Glomerular visceral epithelial cell (primary cell): Measurements from ENCODE around the gene TRAM2.
A peak's percentile ranks its signal among the peaks of the same experiment; 100 is the strongest.

Experiments used
- DNase-seq: peaks from one replicate; pipeline ENCODE4 v3.0.0-alpha.2; 2016; ENCODE audit errors: extremely low spot score

The TRAM2 gene

DNA sequence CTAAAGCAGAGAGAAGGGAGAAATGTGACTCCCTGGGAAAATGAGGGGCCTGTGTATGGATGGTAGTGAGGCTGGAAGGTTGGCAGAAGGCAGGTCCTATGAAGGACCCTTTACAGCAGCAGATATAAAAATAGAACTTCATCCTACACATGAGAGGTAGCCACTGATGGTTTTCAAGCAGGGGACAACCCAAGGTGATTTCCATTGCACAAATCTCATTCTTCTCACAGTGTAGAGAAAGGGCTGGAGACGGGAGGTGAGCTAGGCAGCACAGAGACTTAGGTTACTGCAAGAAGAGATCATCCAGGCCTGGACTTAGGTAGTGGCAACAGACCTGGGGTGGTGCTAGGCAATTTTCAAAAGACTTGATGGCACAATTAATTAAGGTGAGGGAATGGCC lies 30.7 kb downstream of the TRAM2 start:
- no peak for DNase-seq

GRCh38 chr6:52545406-52546119 lies 31.3 kb downstream of the TRAM2 start:
- no peak for DNase-seq

GRCh38 chr6:52544602-52545405 lies 32.1 kb downstream of the TRAM2 start:
- no peak for DNase-seq

DNA sequence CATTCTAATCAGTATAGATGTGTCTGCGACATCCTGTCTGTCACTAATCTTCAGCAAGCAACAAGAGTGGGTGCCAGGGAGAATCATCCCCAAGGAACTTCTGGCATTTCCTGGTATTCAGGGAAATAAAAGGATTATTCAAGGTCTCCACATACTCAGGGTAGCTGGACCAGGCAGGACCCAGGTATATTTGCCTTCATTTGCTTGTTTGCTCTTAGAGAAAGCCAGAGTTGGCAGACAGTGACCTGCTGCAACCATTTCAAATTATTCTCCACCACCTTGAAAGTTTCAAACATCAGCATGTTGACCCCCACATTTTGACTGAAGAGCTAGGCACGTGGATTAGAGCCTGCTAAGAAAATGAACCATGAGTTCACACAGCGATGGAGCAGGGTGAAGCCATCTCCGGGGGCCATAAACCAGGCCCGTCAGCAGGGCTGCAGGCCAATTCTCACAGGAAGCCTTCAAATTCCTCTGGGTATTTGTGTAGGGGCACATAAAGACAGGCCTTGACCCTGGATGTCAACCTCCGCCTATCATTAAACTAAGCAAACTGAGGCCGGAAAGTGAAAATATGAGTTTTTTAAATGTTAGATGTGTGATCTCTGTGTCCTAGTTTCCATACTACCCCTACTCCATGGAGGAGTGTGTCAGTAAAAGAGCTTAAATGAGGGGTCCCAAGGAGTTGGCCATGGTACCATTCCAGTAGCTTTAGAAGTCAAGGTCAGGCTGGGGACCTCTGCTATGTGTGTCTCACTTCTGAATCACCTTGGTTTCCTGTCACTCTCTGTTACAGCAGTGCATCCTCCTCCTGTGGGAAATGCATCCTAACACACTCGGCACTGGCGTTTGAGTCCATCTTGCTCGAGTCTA lies 32.9 kb downstream of the TRAM2 start:
- DNase-seq = peak; percentile 35

GRCh38 chr6:52543262-52543661 lies 33.6 kb downstream of the TRAM2 start:
- DNase-seq = no peak

DNA sequence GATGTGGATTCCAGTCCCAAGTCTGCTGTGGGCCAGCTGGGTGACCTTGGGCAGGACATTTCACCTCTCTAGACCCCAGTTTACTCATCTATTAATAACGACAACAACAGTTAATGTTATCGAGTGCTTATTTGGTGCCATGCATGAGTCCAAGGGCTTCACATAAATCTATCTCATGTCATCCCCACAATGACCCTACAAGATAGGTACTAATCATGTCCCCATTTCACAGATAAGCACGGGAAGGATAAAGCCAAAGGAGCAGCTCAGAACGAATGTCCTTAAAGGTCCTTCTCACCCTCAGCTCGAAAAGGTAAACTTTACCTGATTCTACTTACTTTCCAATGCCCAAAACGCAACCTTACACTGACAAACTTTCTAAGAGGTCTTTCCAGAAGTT lies 35.7 kb downstream of the TRAM2 start:
- DNase-seq = no peak

GRCh38 chr6:52540286-52540902 lies 36.5 kb downstream of the TRAM2 start:
- peak; percentile 38 for DNase-seq

DNA sequence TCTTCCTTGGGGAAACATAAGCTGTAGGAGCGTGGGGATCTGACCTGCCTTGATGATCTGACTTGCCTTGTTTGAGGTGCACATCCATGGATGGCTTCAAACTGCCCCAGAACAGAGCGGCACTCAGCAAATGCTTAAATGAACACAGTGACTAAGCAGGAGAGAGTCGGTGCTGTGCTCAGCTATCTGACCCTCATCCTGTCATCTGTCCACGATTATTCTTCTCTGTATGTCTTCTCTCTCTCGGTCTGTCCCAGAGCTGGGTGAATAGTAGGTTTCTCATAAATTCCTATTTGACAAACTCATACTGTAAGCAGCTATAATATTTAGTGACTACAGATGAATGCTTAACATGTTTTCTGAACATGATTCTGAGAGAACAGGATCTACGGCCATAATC lies 37.3 kb downstream of the TRAM2 start:
- peak; percentile 54 for DNase-seq

- peak; percentile 67 for DNase-seq
These were observed 37.9 kb downstream of the TRAM2 start for GRCh38 chr6:52538901-52539354.

DNA sequence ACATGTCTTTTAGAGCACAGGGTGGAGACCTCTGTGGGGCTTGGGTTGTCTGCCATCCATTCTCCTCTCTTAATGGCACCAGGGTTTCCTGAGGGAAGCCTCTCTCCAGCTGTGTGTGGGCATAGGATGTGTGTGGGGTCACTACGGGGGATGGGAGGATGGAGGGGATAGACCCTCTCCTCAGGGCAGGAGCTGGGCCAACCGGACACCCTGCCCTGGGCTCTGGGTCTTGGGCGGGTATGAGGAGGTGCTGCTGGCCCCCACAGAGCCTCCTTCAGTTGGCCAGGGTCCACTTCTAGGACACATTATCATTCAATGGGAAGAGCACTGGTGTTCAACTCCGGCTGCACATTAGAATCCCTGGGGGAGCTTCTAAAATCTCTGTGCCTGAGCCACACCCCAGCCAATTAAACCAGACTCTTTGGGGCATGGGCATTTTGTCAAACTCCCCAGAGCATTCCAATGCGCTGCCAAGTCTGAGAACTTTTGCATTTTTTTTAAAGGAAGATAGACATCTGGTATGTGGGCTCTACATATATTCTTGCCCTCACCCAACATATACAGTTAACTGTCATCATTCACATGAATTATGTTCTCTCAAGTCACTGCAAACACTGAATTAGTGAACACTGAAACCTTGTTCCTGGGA lies 38.5 kb downstream of the TRAM2 start:
- DNase-seq = peak; percentile 55

- peak; percentile 29 for DNase-seq
These were observed 39.7 kb downstream of the TRAM2 start for GRCh38 chr6:52537001-52537753.

GRCh38 chr6:52536424-52536916 lies 40.4 kb downstream of the TRAM2 start:
- no peak for DNase-seq

GRCh38 chr6:52535711-52536423 lies 41.0 kb downstream of the TRAM2 start:
- no peak for DNase-seq

DNA sequence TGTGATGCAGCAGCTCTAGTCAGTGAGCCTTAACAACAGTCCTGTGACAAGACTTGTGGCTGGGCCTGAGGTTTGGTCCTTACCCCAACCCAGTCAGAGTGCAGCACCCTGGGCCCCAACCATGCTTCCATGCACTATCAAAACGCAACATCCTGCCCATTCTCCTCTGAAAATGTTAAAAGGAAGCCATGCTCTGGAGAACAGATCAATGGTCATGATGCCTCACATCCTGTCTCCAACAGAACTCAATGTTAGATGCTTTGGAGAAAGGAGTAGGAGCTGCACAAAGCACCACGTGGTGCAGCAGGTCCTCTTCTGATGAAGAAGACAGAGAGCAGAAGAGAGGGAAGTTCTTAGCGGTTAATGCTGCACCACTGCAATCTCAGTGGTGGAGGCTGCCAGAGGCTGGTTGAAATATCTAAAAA lies 41.9 kb downstream of the TRAM2 start:
- no peak for DNase-seq

DNA sequence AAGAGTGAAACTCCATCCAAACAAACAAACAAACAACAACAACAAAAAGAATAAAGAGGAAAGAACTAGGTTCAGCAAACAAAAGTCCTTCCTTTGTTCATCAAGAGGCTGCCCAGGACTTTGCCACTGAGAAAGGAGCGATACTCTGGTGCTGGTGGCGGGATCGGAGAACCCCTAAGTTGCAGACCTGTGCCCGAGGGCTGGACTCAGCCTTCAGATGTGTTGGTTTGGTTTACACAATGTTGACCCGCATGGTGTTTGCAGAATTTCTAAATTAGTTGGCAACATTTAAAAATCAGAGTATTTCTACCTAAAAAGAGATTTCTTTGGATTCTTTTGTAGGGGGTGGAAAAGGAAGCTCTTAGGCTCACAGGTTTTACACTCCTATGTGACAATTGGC lies 42.5 kb downstream of the TRAM2 start:
- DNase-seq = no peak

DNA sequence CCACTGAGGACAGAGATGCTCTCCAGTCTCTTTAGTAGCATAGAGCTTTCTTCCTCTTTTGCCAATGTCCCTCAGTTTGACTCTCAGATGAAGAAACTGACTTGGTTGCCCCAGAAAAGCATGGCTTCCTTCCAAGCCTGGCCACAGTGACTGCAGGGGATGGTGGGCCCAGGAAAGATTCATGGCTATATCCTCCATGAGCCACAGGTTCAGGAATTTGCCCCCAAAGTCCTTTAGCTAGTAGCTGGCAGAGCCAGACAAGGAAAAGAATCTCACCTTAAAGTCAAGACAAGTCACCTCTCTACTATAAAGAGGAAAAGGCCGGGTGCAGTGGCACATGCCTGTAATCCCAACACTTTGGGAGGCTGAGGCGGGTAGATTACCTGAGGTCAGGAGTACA lies 43.4 kb downstream of the TRAM2 start:
- no peak for DNase-seq

DNA sequence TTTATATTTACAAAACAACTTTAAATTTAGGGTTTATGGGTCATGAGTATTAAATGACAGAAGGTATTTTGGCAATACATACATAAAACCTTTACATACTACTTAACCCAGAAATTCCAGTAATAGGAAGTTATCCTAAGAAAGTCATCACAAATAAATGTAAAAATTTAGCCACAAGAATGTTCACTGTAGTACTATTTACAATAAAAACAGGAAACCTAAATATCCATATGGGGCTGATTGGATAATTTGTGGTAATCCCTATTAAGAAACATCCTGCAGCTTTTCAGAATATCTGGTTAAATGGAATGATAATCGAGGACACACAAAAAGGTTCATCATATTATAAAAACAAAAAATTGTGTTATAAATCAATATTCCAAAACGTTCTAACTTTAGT lies 44.4 kb downstream of the TRAM2 start:
- DNase-seq = no peak

DNA sequence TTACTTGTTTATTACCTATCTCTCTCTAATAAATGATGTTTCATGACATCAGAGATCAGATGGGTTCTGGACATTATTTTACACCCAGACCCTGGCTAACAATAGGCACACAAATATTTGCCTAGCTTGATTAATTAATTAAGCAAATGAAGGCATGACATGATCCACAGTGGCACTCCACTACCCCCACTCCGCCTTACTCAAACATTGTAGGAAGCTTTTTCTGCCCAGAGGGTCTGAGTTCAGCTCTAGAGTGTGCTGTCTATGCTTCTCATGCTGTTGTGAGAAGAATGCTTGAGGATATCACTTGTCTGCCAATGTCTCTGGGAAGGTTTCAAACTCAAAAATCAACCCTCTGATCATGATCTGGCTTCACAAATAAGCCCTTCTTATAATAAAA lies 45.0 kb downstream of the TRAM2 start:
- no peak for DNase-seq

- DNase-seq = no peak
These were observed 45.5 kb downstream of the TRAM2 start for GRCh38 chr6:52531396-52531795.

DNA sequence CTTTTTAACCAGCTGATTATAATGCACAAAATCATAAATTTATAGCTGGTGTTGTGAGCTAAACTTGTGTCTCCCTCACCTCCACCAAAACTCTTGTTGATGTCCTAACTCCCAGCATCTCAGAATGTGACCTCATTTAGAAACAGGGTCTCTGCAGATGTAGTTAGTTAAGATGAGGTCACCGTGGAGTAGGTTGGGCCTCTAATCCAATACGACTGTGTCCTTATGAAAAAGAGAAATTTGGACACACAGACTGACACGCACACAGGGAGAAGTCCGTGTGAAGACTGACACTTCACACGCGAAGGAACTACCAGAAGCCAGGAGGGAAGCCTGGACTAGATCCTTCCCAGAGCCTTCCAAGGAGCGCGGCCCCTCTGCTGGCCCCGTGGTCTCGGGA lies 46.5 kb downstream of the TRAM2 start:
- no peak for DNase-seq
